ENCODE measurements around the gene SAMD5.

Gene SAMD5

DNA sequence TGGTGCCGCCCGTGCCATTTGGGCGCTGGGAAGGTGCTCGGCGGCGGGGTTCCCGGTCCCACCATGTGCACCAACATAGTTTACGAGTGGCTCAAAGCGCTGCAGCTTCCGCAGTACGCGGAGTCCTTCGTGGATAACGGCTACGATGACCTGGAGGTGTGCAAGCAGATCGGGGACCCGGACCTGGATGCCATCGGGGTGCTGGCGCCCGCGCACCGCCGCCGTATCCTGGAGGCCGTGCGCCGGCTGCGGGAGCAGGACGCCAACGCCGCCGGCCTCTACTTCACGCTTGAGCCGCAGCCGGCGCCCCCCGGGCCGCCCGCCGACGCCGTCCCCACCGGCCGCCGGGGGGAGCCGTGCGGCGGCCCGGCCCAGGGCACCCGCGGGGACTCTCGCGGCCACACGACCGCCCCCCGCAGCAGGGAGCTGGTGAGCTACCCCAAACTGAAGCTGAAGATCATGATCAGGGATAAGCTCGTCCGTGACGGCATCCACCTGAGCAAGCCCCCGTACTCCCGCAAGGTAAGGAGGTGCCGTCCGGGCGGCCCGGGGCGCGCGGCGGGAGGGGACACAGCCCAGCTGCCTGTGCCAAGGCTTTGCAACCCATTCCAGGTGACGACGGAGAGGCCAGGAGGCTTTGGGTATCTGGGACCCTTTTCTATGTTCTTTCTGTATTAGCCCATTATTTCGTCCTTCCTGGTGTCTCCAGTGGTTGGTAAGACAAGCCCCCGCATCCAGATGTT, 547 bp downstream of the SAMD5 start:
- Mint-ChIP-seq H3K4me1 (ENCODE audit: low read depth) (peaks cover 20% of the 10 kb centered on the region), H3K27me3 (peaks cover 65% of the 10 kb centered on the region), H3K9me3 (no peaks in the 10 kb centered on the region), H3K36me3 (ENCODE audit: low read depth) (no peaks in the 10 kb centered on the region), H3K4me3 (peak overlapping the region; percentile 63), H3K27ac (no peak overlapping the region)
- intact Hi-C loops (cut with micrococcal nuclease): no loop called here

DNA sequence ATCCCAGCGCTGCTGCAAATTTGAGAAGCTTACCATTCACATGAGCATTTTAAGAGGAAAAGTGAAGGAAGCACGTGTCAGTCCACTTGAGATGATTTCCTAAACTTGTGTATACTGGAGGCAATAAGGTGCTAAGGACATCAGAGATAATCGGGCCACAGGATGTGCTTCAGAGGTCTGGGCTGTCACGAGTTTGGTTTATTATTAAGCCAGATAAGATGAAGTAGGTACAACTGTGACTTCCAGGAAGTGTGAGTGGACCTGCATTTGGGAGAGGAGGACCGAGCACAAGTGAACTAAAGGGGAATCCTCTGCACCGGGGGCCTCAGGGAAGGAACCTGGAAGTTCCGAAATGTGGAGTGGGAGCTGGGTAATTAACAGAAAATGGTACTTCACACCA, 1.4 kb downstream of the SAMD5 start:
- H3K27ac Mint-ChIP-seq: no peak overlapping the region
- intact Hi-C loops (cut with micrococcal nuclease): no loop called here
- peaks cover 66% of the 10 kb centered on the region for H3K27me3 Mint-ChIP-seq
- no peaks in the 10 kb centered on the region for H3K36me3 Mint-ChIP-seq (ENCODE audit: low read depth)
- H3K4me1 Mint-ChIP-seq (ENCODE audit: low read depth): peaks cover 20% of the 10 kb centered on the region
- H3K4me3 Mint-ChIP-seq: no peak overlapping the region
- no peaks in the 10 kb centered on the region for H3K9me3 Mint-ChIP-seq

DNA sequence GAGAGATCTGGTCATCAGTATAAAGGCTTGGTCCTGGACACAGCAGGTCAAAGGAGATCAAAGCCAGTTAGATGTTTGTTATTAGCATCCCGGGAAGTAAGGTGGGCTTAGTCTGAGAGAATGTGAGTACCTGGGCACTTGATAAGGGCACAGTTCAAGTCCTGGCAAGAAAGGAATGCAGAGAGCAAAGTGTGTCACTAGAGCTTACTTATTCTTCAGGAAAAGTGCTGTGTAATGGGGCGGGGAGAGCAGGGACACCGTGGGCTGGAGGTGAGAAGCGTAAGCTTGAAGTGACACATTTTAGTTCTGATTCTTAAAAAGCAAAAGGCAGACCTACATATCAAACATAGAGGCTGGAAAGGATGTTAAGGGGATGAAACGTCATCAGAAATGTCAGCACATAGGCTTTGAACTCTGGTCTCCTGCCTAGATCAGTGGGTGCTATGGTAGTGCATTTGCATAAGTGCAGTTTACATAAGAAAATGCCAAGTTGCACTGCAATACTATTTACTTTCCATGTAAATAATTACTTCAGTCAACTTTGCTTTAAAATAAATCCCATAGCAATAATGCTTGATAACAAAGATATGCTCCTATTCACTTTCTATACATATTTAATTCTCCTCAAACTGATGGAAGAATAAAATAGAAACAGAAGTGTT, 2.6 kb downstream of the SAMD5 start:
- peaks cover 58% of the 10 kb centered on the region for H3K27me3 Mint-ChIP-seq
- intact Hi-C loops (cut with micrococcal nuclease): no loop called here
- peaks cover 20% of the 10 kb centered on the region for H3K4me1 Mint-ChIP-seq (ENCODE audit: low read depth)
- H3K36me3 Mint-ChIP-seq (ENCODE audit: low read depth): no peaks in the 10 kb centered on the region
- no peaks in the 10 kb centered on the region for H3K9me3 Mint-ChIP-seq
- no peak overlapping the region for H3K27ac Mint-ChIP-seq
- H3K4me3 Mint-ChIP-seq: no peak overlapping the region

DNA sequence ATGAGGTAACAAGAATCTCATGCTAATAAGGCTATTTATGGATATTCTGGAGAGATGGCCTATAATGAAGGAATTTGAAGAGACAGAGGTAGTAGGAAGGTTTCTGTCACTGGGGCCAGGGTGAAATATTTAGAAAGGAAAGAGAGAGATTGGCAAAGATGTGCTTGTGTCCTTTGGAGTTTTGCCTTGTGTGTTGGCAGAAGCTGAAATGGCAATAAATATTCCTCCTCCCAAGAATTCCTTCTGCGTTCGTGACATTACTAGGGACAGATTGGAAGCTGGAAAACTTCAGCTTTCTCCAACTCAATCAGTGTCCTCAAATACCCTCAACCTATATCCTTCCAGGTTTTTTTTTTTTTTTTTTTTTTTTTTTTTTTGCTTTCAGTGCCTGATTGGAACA, 6.3 kb downstream of the SAMD5 start:
- Mint-ChIP-seq H3K36me3 (ENCODE audit: low read depth) (no peaks in the 10 kb centered on the region), H3K4me1 (ENCODE audit: low read depth) (no peaks in the 10 kb centered on the region)
- intact Hi-C loops (cut with micrococcal nuclease): no loop called here

GRCh38 chr6:147515327-147515726, 6.8 kb downstream of the SAMD5 start:
- no peaks in the 10 kb centered on the region for H3K4me1 Mint-ChIP-seq (ENCODE audit: low read depth)
- H3K4me3 Mint-ChIP-seq: no peak overlapping the region
- H3K27ac Mint-ChIP-seq: no peak overlapping the region
- no peaks in the 10 kb centered on the region for H3K9me3 Mint-ChIP-seq
- intact Hi-C loops (cut with micrococcal nuclease): no loop called here
- H3K27me3 Mint-ChIP-seq: peaks cover 19% of the 10 kb centered on the region
- H3K36me3 Mint-ChIP-seq (ENCODE audit: low read depth): no peaks in the 10 kb centered on the region

More for the DNA sequence above, 6.3 kb downstream of the SAMD5 start:
- H3K4me3 Mint-ChIP-seq: no peak overlapping the region
- H3K27ac Mint-ChIP-seq: no peak overlapping the region
- H3K9me3 Mint-ChIP-seq: no peaks in the 10 kb centered on the region
- H3K27me3 Mint-ChIP-seq: peaks cover 24% of the 10 kb centered on the region

DNA sequence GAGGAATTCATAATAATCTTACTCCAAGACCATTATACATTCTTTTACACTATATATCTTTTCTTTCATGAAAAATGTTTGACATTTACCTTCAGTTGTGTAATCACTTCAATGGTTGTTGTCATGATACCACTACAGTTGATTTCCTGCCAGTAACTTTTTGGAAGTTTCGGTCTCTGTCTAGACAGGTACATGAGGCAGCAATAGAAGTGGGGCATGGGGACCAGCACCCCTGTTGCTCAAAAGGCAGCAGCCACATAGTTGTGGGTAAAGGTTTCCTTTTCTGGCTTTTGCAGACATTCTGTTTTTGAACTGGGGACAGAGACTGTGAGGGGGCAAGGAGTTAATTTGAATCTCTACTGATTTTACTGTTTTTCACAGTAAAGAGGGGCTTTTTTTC, 14.1 kb downstream of the SAMD5 start:
- Mint-ChIP-seq H3K36me3 (ENCODE audit: low read depth) (no peaks in the 10 kb centered on the region), H3K27ac (no peak overlapping the region), H3K27me3 (peaks cover 10% of the 10 kb centered on the region), H3K4me1 (ENCODE audit: low read depth) (no peaks in the 10 kb centered on the region), H3K4me3 (no peak overlapping the region), H3K9me3 (no peaks in the 10 kb centered on the region)
- intact Hi-C loops (cut with micrococcal nuclease): no loop called here

DNA sequence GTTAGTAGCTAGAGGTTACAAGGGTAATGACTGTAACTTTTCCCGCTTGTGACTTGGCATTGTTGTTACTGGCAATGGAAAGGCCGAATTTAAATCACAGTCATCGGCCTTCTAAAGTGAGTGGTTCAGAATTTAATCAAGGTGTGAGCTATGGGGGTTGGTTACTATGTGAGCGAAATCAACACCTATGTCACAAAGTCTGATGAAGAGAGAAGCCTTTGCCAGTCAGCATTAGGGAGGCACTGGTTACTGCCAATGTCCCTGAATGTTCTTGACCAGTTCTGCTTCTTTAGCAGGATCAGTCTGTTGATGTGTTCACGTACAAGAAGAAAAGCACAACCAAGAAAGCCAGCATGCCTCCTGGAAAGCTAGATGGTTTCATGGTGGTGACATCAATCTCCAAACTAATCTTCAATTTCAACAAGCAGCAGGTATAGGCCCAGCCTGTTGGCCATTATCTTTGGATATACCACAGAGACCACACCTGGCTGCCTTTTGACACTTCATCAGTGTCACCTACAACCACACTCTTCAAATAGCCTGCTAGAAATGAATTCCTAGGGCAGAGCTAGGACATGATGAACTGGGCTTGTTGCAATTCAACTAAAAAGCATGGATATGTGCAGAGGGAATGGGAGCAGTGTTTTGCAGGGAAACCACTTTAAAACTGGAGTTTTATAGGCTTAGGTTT, 17.2 kb downstream of the SAMD5 start:
- H3K4me1 Mint-ChIP-seq (ENCODE audit: low read depth): no peaks in the 10 kb centered on the region
- no peaks in the 10 kb centered on the region for H3K9me3 Mint-ChIP-seq
- H3K36me3 Mint-ChIP-seq (ENCODE audit: low read depth): no peaks in the 10 kb centered on the region
- H3K27me3 Mint-ChIP-seq: peaks cover 23% of the 10 kb centered on the region
- no peak overlapping the region for H3K27ac Mint-ChIP-seq
- no peak overlapping the region for H3K4me3 Mint-ChIP-seq
- intact Hi-C loops (cut with micrococcal nuclease): no loop called here

- peaks cover 25% of the 10 kb centered on the region for H3K27me3 Mint-ChIP-seq
- no peak overlapping the region for H3K4me3 Mint-ChIP-seq
- H3K36me3 Mint-ChIP-seq (ENCODE audit: low read depth): no peaks in the 10 kb centered on the region
- H3K4me1 Mint-ChIP-seq (ENCODE audit: low read depth): no peaks in the 10 kb centered on the region
- no peaks in the 10 kb centered on the region for H3K9me3 Mint-ChIP-seq
- no peak overlapping the region for H3K27ac Mint-ChIP-seq
- intact Hi-C loops (cut with micrococcal nuclease): no loop called here
Measured at GRCh38 chr6:147527197-147527596, 18.7 kb downstream of the SAMD5 start.

- H3K27me3 Mint-ChIP-seq: peaks cover 28% of the 10 kb centered on the region
- H3K4me3 Mint-ChIP-seq: no peak overlapping the region
- H3K4me1 Mint-ChIP-seq (ENCODE audit: low read depth): no peaks in the 10 kb centered on the region
- H3K9me3 Mint-ChIP-seq: no peaks in the 10 kb centered on the region
- intact Hi-C loops (cut with micrococcal nuclease): no loop called here
- H3K27ac Mint-ChIP-seq: no peak overlapping the region
- no peaks in the 10 kb centered on the region for H3K36me3 Mint-ChIP-seq (ENCODE audit: low read depth)
Measured at GRCh38 chr6:147528511-147529145, 20.1 kb downstream of the SAMD5 start.

- no peak overlapping the region for H3K4me3 Mint-ChIP-seq
- no peaks in the 10 kb centered on the region for H3K36me3 Mint-ChIP-seq (ENCODE audit: low read depth)
- H3K9me3 Mint-ChIP-seq: no peaks in the 10 kb centered on the region
- no peaks in the 10 kb centered on the region for H3K4me1 Mint-ChIP-seq (ENCODE audit: low read depth)
- intact Hi-C loops (cut with micrococcal nuclease): no loop called here
- no peak overlapping the region for H3K27ac Mint-ChIP-seq
- H3K27me3 Mint-ChIP-seq: peaks cover 29% of the 10 kb centered on the region
Measured at GRCh38 chr6:147530132-147531060, 21.9 kb downstream of the SAMD5 start.

DNA sequence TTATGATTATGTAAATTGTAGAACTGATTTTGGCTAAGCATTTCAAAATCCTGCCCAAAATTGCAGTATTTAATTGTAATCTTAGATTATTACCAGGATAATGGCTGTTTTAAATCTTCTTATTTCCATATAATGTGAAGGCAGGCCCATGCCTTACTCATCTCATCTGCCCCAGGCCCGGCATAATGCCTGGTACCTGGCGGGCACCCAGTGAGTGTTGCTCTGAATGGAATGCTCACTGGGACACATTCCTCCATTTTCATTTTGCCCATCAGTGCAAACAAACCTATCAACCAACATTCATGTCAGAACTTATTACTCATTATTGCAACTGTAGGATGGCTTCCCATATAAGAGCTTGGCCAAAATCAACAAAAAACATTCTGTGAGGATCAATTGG, 22.8 kb downstream of the SAMD5 start:
- intact Hi-C loops (cut with micrococcal nuclease): no loop called here
- Mint-ChIP-seq H3K36me3 (ENCODE audit: low read depth) (no peaks in the 10 kb centered on the region), H3K9me3 (no peaks in the 10 kb centered on the region), H3K4me1 (ENCODE audit: low read depth) (no peaks in the 10 kb centered on the region), H3K27me3 (peaks cover 27% of the 10 kb centered on the region), H3K27ac (no peak overlapping the region), H3K4me3 (no peak overlapping the region)

- Mint-ChIP-seq H3K27ac (no peak overlapping the region), H3K27me3 (peaks cover 22% of the 10 kb centered on the region), H3K4me3 (no peak overlapping the region), H3K4me1 (ENCODE audit: low read depth) (no peaks in the 10 kb centered on the region), H3K36me3 (ENCODE audit: low read depth) (no peaks in the 10 kb centered on the region), H3K9me3 (no peaks in the 10 kb centered on the region)
- intact Hi-C loops (cut with micrococcal nuclease): no loop called here
Measured at GRCh38 chr6:147534116-147534860, 25.8 kb downstream of the SAMD5 start.

GRCh38 chr6:147538821-147539220, 30.3 kb downstream of the SAMD5 start:
- intact Hi-C loops (cut with micrococcal nuclease): no loop called here
- Mint-ChIP-seq H3K9me3 (peaks cover 8% of the 10 kb centered on the region), H3K27me3 (peaks cover 3% of the 10 kb centered on the region), H3K36me3 (ENCODE audit: low read depth) (no peaks in the 10 kb centered on the region), H3K4me3 (no peak overlapping the region), H3K27ac (no peak overlapping the region), H3K4me1 (ENCODE audit: low read depth) (no peaks in the 10 kb centered on the region)

Measured in dendritic cell treated with granulocyte-macrophage colony-stimulating factor and Interleukin-4, amounts not matched to agents 40 ng/mL and 50 ng/mL, for 4 days (primary cell).